CD4-positive, alpha-beta memory T cell (primary cell): ENCODE measurements around the gene COLQ. TPM values are rescaled to one million over a fixed set of nuclear protein-coding genes. Genes with fewer than 3 reads are reported as not detected.

Source experiments
- CTCF ChIA-PET: fragments of 350-600 bp; sonication (Branson Sonifier 250); formaldehyde crosslinking; loops from one replicate; lab custom pipeline; 2021; ENCODE audit warnings: inconsistent platforms; ENCODE audit not compliant: partially characterized antibody; lab: Charles Lee
- POLR2A ChIA-PET: fragments of 350-600 bp; sonication (Branson Sonifier 250); formaldehyde crosslinking; loops from one replicate; lab custom pipeline; 2021; ENCODE audit not compliant: partially characterized antibody; lab: Charles Lee
- DNase-seq, 5 donors: peaks; one replicate each; pipeline versions ENCODE4 v3.0.0 to v3.0.0-alpha.2; 2020 to 2022; ENCODE audit warnings: mixed read lengths in 1 of 5
- H3K27ac ChIP-seq: one replicate; pipeline ENCODE4 v1.7.0; 2013; ENCODE audit warnings: low read depth, low read length
- H3K27me3 ChIP-seq: 2 replicates; pipeline ENCODE4 v1.7.0; 2013; ENCODE audit warnings: mild to moderate bottlenecking, low read length, moderate library complexity; ENCODE audit not compliant: insufficient read depth
- H3K36me3 ChIP-seq: 2 replicates; pipeline ENCODE4 v1.7.0; 2013; ENCODE audit warnings: mild to moderate bottlenecking, low read length, moderate library complexity; ENCODE audit not compliant: insufficient read depth
- H3K4me1 ChIP-seq: 2 replicates; pipeline ENCODE4 v1.7.0; 2013; ENCODE audit warnings: mild to moderate bottlenecking, low read length, moderate library complexity; ENCODE audit not compliant: insufficient read depth
- H3K4me3 ChIP-seq, 2 donors: one replicate each; pipeline ENCODE4 v1.7.0; 2013; ENCODE audit warnings: low read length in 2 of 2, mild to moderate bottlenecking in 1 of 2
- H3K9me3 ChIP-seq, 2 donors: one replicate each; pipeline ENCODE4 v1.7.0; 2013; ENCODE audit warnings: low read length in 2 of 2, control low read depth in 1 of 2; ENCODE audit not compliant: control insufficient read depth in 1 of 2
- H3K27ac Mint-ChIP-seq, 7 donors: one replicate each; pipeline ENCODE4 v1.8.0; 2020 to 2021; ENCODE audit warnings: mixed read lengths in 7 of 7, mild to moderate bottlenecking in 6 of 7, inconsistent platforms in 3 of 7, moderate library complexity in 3 of 7
- H3K27me3 Mint-ChIP-seq, 2 donors: one replicate each; pipeline ENCODE4 v1.8.0; 2020 to 2021; ENCODE audit warnings: mixed read lengths in 2 of 2
- H3K36me3 Mint-ChIP-seq, 2 donors: one replicate each; pipeline ENCODE4 v1.8.0; 2020 to 2021; ENCODE audit warnings: mixed read lengths in 2 of 2, inconsistent platforms in 1 of 2, mild to moderate bottlenecking in 1 of 2
- H3K4me1 Mint-ChIP-seq, 4 donors: one replicate each; pipeline ENCODE4 v1.8.0; 2020 to 2021; ENCODE audit warnings: mixed read lengths in 4 of 4, mild to moderate bottlenecking in 1 of 4
- H3K4me3 Mint-ChIP-seq, 8 donors: one replicate each; pipeline ENCODE4 v1.8.0; 2020 to 2021; ENCODE audit warnings: mixed read lengths in 8 of 8, mild to moderate bottlenecking in 7 of 8, moderate library complexity in 6 of 8, inconsistent platforms in 3 of 8
- H3K9me3 Mint-ChIP-seq, 8 donors: one replicate each; pipeline ENCODE4 v1.8.0; 2020 to 2021; ENCODE audit warnings: mixed read lengths in 8 of 8, mild to moderate bottlenecking in 5 of 8, inconsistent platforms in 3 of 8, moderate library complexity in 1 of 8
- intact Hi-C: fragments of 100-400 bp; cut with micrococcal nuclease; formaldehyde crosslinking; loops from one replicate; pipeline ENCODE4 v1.15.1; 2023
- polyA plus RNA-seq, 2 donors: library from polyadenylated mRNA; unstranded; fragments of 300-500 nt; fragmentation: Illumina TruSeq; gene quantifications; one replicate each; pipeline ENCODE4 v1.2.3, GENCODE V29; 2021
- total RNA-seq, 2 experiments: library from RNA; stranded (reverse); gene quantifications; one replicate each; pipeline ENCODE4 v1.2.3, GENCODE V29; 2021

COLQ gene
- total and polyA plus RNA-seq, 4 experiments from 2014 or later = 2.8 to 9.7 (median 6.2) TPM

DNA sequence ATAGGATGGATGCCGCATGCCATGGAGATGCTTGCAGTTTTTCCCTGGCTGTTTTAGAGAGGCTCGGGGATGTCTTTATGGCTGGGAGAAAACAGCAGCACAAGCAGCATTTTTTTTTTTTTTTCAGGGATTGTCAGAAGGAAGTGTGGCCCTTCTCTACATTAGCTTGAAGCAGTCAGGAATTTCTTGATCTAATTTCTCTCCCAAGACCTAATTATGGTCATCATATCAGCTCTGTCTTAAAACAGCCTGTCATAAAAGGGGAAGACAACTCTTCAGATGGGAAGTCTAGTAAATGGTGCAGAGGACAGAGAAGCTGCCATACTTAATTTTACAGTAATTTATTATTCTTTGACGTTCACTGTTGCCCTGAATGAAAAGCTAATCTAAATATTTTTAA, 49.6 kb downstream of the COLQ start:
- Histone ChIP-seq H3K36me3 (no peaks in the 10 kb centered on the region), H3K4me3 (no peak overlapping the region), H3K4me1 (no peaks in the 10 kb centered on the region), H3K27me3 (no peaks in the 10 kb centered on the region), H3K9me3 (no peaks in the 10 kb centered on the region), H3K27ac (no peak overlapping the region)
- H3K9me3 Mint-ChIP-seq = no peaks in the 10 kb centered on the region
- H3K4me1 Mint-ChIP-seq = peaks cover 0 to 12% (median 4%) of the 10 kb centered on the region in 4 donors
- DNase-seq = no peak
- H3K27ac Mint-ChIP-seq = peak overlapping the region in 1 of 7 donors; percentile 6
- no peaks in the 10 kb centered on the region for H3K27me3 Mint-ChIP-seq
- POLR2A ChIA-PET = no interaction called here
- CTCF ChIA-PET = no interaction called here
- H3K36me3 Mint-ChIP-seq = peaks cover 3 to 5% of the 10 kb centered on the region in 2 donors
- intact Hi-C loops = no loop called here
- H3K4me3 Mint-ChIP-seq = no peak overlapping the region

DNA sequence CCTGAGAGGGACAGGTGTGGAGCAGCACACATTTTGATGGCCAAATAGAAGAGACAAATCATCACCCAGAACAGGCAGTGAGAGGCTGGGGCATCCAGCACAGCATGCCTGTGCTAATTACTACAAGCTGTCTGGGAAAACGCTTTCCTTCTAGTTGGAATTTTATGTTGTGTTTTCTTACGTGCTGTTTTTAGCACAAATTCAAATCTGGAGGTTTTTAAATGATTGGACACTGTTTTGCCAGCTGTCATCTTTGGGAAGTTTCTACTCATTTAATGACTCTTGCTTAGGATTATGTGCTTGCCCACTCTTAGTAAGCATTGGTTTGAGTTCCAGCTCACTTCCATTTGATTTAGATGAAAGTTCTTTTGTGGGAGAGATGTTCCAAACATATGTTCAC, 50.7 kb downstream of the COLQ start:
- intact Hi-C loops = no loop called here
- Histone ChIP-seq H3K4me1 (no peaks in the 10 kb centered on the region), H3K36me3 (no peaks in the 10 kb centered on the region), H3K4me3 (no peak overlapping the region), H3K27me3 (no peaks in the 10 kb centered on the region), H3K9me3 (no peaks in the 10 kb centered on the region), H3K27ac (no peak overlapping the region)
- peak overlapping the region in 1 of 7 donors; percentile 77 for H3K27ac Mint-ChIP-seq
- no peak overlapping the region for H3K4me3 Mint-ChIP-seq
- peaks cover 3 to 8% of the 10 kb centered on the region in 2 donors for H3K36me3 Mint-ChIP-seq
- H3K4me1 Mint-ChIP-seq = peaks cover 0 to 15% (median 4%) of the 10 kb centered on the region in 4 donors
- POLR2A ChIA-PET = no interaction called here
- H3K9me3 Mint-ChIP-seq = no peaks in the 10 kb centered on the region
- CTCF ChIA-PET = no interaction called here
- H3K27me3 Mint-ChIP-seq = no peaks in the 10 kb centered on the region
- no peak for DNase-seq

DNA sequence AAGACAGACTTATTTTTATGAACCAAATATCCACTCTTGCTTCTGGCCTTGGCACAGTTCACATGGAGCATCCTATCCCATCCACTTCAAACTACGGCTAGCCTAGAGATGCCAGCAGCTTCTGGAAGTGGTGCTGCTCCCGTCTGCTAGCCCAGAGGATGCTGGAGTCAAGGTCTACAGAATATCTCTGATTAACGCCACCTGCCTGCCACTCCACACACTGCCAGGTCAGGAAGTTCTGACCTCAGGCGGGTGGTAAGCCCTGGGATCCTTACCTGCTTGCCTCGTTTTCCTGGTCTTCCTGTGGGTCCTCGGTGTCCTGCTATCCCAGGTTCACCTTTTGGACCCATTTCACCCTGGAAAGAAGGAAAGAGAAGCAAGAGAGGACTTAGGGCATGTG, 51.2 kb downstream of the COLQ start:
- H3K4me3 ChIP-seq = no peak overlapping the region
- no peak overlapping the region for H3K27ac ChIP-seq
- H3K9me3 ChIP-seq = no peaks in the 10 kb centered on the region
- DNase-seq = no peak
- Mint-ChIP-seq H3K9me3 (no peaks in the 10 kb centered on the region), H3K27ac (peak overlapping the region in 1 of 7 donors; percentile 77), H3K4me1 (peaks cover 0 to 15% (median 4%) of the 10 kb centered on the region in 4 donors), H3K27me3 (no peaks in the 10 kb centered on the region), H3K36me3 (peaks cover 3 to 8% of the 10 kb centered on the region in 2 donors), H3K4me3 (no peak overlapping the region)
- no peaks in the 10 kb centered on the region for H3K36me3 ChIP-seq
- H3K4me1 ChIP-seq = no peaks in the 10 kb centered on the region
- POLR2A ChIA-PET = no interaction called here
- CTCF ChIA-PET = interaction anchor here (0.9 kb wide), 1 partner anchor 203 kb away, joined by 3 read pairs; no protein-coding TSS in a partner anchor
- no peaks in the 10 kb centered on the region for H3K27me3 ChIP-seq
- intact Hi-C loops = no loop called here

DNA sequence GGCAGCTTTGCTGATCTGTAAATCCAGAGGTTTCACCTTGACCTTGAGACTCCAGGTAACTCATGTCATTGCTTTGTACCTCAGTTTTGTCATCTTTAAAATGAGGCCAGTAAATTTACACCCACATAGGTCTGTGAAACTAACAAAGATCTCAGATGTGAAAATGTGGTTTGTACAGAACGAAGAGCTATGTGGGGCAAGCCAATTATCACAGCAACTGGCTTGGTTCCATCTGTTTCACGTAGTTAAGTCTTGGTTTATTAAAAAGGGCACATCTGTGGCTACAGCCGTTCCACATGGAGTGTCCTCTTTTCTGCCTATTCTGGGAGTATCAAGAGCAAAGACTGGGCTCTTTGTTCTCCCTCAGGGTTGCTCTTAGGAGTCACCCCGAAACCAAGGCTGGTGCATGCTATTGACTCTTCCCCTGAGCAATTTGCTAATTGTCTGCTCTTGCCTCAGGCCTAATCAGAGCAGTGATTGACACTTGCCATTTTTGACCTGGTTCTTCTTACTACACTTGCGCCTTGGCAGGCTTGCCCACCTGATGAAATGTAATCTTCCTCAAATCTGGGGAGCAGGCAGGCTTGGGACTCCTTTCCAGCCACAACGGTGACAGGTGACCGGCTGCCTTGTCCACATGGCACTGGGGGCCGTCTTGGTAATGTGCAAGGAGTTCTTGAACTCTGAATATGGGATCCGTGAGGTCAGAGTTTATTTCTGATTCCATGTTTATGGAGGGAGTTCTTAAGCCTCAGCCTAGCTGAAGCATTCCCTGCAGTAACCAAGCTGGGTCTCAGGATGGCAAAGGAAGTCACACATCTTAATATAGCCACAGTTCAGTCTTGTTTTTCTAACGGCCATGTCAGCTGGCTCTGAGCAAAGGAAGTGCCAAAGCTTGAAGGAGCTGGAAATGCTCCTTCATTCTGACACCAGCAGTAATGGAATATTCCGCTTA, 54.0 kb downstream of the COLQ start:
- H3K36me3 Mint-ChIP-seq = peaks cover 6 to 10% of the 10 kb centered on the region in 2 donors
- peaks cover 1 to 26% (median 8%) of the 10 kb centered on the region in 4 donors for H3K4me1 Mint-ChIP-seq
- no peaks in the 10 kb centered on the region for H3K9me3 Mint-ChIP-seq
- Histone ChIP-seq H3K36me3 (no peaks in the 10 kb centered on the region), H3K9me3 (no peaks in the 10 kb centered on the region), H3K4me3 (no peak overlapping the region), H3K4me1 (no peaks in the 10 kb centered on the region), H3K27ac (no peak overlapping the region), H3K27me3 (no peaks in the 10 kb centered on the region)
- H3K4me3 Mint-ChIP-seq = peak overlapping the region in 1 of 8 donors; percentile 4
- POLR2A ChIA-PET = no interaction called here
- H3K27me3 Mint-ChIP-seq = no peaks in the 10 kb centered on the region
- intact Hi-C loops = no loop called here
- CTCF ChIA-PET = no interaction called here
- peak overlapping the region in 6 of 7 donors; percentile 0 to 68 (median 28) for H3K27ac Mint-ChIP-seq
- DNase-seq = no peak

DNA sequence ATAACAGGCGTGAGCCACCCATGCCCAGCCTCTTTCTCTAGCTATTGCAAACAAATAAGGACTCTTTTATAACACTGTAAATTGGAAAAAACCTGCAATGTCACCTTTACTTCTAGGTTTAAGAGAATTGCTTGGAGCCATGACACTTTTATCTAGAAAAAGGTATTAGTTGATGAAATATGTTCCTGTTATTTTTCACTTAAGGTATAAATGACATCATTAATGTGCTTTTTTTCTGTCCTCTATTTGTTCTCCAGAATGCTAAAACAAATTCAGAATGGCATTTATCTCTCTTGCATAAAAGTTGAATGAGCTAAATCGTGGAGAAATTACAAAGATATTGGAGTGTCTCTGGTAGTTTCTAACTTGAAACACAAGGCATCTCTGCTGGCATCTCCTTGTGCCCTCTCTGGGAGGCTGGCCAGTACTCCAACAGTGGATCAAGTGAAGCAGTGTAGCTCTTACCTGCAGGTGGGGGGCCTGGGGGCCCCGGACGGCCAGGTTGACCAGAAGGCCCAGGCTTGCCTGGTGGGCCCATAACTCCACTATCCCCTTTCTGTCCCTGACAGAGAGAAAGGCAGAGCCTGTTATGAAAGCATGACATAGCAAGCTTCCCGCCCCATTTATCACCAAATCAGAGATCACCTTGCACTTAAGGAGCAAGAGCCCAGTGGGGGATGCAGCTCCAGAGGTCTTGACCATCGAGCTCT, 55.5 kb downstream of the COLQ start:
- Mint-ChIP-seq H3K27ac (peak overlapping the region in 1 of 7 donors; percentile 15), H3K9me3 (no peaks in the 10 kb centered on the region), H3K27me3 (no peaks in the 10 kb centered on the region), H3K4me1 (peaks cover 8 to 39% (median 18%) of the 10 kb centered on the region in 4 donors), H3K36me3 (peaks cover 3 to 10% of the 10 kb centered on the region in 2 donors), H3K4me3 (no peak overlapping the region)
- H3K36me3 ChIP-seq = no peaks in the 10 kb centered on the region
- intact Hi-C loops = no loop called here
- ChIA-PET CTCF (no interaction called here), POLR2A (no interaction called here)
- DNase-seq = no peak
- peaks cover 10% of the 10 kb centered on the region for H3K4me1 ChIP-seq
- H3K27ac ChIP-seq = no peak overlapping the region
- H3K27me3 ChIP-seq = no peaks in the 10 kb centered on the region
- no peak overlapping the region for H3K4me3 ChIP-seq
- no peaks in the 10 kb centered on the region for H3K9me3 ChIP-seq

DNA sequence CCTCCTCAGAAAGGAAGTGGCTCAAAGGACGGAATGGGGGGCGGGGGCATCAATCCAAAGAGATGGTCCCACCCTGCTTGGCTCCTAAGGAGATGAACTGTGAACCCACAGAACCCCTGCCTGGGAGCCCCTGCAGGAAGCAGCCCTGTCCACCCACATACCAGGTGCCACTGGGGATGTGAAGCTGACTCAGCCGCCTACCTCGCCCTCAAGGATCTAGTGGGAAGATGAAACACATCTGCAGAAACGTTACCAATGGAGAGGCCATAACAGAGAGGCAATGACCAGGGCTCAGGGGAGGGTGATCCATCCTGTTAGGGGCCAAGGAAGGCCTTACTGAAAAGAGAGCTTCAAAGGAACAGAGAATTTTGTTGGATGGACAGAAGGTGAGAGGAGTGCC, 59.1 kb downstream of the COLQ start:
- Histone ChIP-seq H3K4me3 (no peak overlapping the region), H3K27ac (no peak overlapping the region), H3K9me3 (no peaks in the 10 kb centered on the region), H3K27me3 (no peaks in the 10 kb centered on the region), H3K36me3 (no peaks in the 10 kb centered on the region), H3K4me1 (peaks cover 16% of the 10 kb centered on the region)
- Mint-ChIP-seq H3K4me1 (peaks cover 20 to 46% (median 27%) of the 10 kb centered on the region in 4 donors), H3K27me3 (no peaks in the 10 kb centered on the region), H3K27ac (peak overlapping the region in 3 of 7 donors; percentile 17 to 76 (median 60)), H3K9me3 (no peaks in the 10 kb centered on the region), H3K36me3 (peaks cover 8 to 9% of the 10 kb centered on the region in 2 donors), H3K4me3 (peak overlapping the region in 2 of 8 donors; percentile 38 to 45)
- intact Hi-C loops = no loop called here
- POLR2A ChIA-PET = no interaction called here
- CTCF ChIA-PET = no interaction called here
- DNase-seq = no peak
